ENCODE data around the gene ATF4.
A peak's percentile ranks its signal among the peaks of the same experiment; 100 is the strongest.

ATF4 gene

DNA sequence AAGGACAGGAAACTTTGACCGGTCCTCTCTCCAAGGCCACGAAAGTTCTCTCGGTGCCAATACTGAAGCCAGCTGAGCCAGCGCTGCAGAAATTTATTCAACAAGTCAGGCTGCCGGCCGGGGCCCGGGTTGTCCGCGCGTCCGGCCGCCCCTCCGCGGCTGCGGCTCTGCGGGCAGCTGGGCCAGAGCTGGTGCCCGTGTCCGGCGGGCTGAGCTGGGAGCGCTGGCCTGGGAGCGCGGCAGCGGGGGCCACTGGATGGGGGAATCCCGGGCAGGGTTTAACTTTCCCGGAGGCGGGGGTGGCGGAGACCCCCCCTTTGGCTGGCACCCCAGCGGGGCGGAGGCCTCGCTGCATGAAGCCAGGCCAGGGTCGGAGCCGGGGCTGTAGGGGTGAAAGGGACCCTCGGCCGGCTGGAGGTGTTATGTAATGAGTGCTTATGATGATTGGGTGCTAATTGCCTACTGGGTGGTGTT lies 37.9 kb downstream of the ATF4 start:
- Mint-ChIP-seq H3K36me3 (ENCODE audit: low read depth) (no peaks in the 10 kb centered on the region), H3K27ac (no peak overlapping the region), H3K9me3 (no peaks in the 10 kb centered on the region), H3K4me3 (peak overlapping the region; percentile 79 to 83 (median 80)), H3K4me1 (peaks cover 6% of the 10 kb centered on the region), H3K27me3 (ENCODE audit: low read depth) (peaks cover 63% of the 10 kb centered on the region)
- TF ChIP-seq CTCF (IDR thresholded peaks at IDR 0.05; ENCODE audit: unreplicated experiment in 3 of 3) = no peak

- Mint-ChIP-seq H3K9me3 (no peaks in the 10 kb centered on the region), H3K36me3 (ENCODE audit: low read depth) (no peaks in the 10 kb centered on the region), H3K4me3 (peak overlapping the region; percentile 55 to 71 (median 66)), H3K27ac (no peak overlapping the region), H3K27me3 (ENCODE audit: low read depth) (peaks cover 62% of the 10 kb centered on the region), H3K4me1 (peaks cover 5% of the 10 kb centered on the region)
- TF ChIP-seq CTCF (IDR thresholded peaks at IDR 0.05; ENCODE audit: unreplicated experiment in 3 of 3) = no peak
These were observed 38.6 kb downstream of the ATF4 start for GRCh38 chr22:39558950-39559349.

- Mint-ChIP-seq H3K4me1 (no peaks in the 10 kb centered on the region), H3K9me3 (no peaks in the 10 kb centered on the region), H3K36me3 (ENCODE audit: low read depth) (no peaks in the 10 kb centered on the region), H3K27ac (no peak overlapping the region), H3K4me3 (no peak overlapping the region), H3K27me3 (ENCODE audit: low read depth) (peaks cover 56% of the 10 kb centered on the region)
- peak in 1 of 3 experiments; percentile 30 for TF ChIP-seq CTCF (IDR thresholded peaks at IDR 0.05; ENCODE audit: unreplicated experiment in 3 of 3)
These were observed 39.2 kb downstream of the ATF4 start for GRCh38 chr22:39559456-39560105.

DNA sequence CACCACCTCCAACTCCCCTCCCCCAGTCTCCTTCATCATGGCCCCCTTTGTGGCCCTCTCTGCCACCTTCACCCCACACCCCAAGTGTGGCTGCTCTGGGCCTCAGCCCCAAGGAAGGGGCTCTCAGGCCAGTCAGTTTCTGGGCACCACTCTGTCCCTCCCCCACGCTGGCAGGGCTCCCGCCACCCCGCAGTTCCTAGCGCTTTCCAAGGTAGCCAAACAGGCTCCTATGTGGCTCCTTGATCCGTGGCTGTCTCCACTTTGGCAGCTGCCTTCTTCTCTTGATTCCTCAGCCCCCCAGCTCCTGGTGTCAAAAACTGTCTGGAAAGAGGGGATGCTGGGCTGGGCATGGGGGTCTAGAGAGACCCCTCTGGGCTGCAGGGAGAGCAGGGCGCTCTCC lies 39.8 kb downstream of the ATF4 start:
- H3K36me3 Mint-ChIP-seq (ENCODE audit: low read depth) = no peaks in the 10 kb centered on the region
- peaks cover 52% of the 10 kb centered on the region for H3K27me3 Mint-ChIP-seq (ENCODE audit: low read depth)
- no peak for TF ChIP-seq CTCF (IDR thresholded peaks at IDR 0.05; ENCODE audit: unreplicated experiment in 3 of 3)
- no peaks in the 10 kb centered on the region for H3K9me3 Mint-ChIP-seq
- H3K4me3 Mint-ChIP-seq = no peak overlapping the region
- H3K4me1 Mint-ChIP-seq = no peaks in the 10 kb centered on the region
- H3K27ac Mint-ChIP-seq = no peak overlapping the region

GRCh38 chr22:39562839-39563489 lies 42.6 kb downstream of the ATF4 start:
- no peaks in the 10 kb centered on the region for H3K4me1 Mint-ChIP-seq
- H3K4me3 Mint-ChIP-seq = no peak overlapping the region
- no peaks in the 10 kb centered on the region for H3K36me3 Mint-ChIP-seq (ENCODE audit: low read depth)
- peaks cover 31% of the 10 kb centered on the region for H3K27me3 Mint-ChIP-seq (ENCODE audit: low read depth)
- H3K9me3 Mint-ChIP-seq = peaks cover 6% of the 10 kb centered on the region
- TF ChIP-seq CTCF (IDR thresholded peaks at IDR 0.05; ENCODE audit: unreplicated experiment in 3 of 3) = no peak
- H3K27ac Mint-ChIP-seq = no peak overlapping the region

Measured in nephron (organoid).